Measurements from ENCODE around the gene ZEB2. TPM values are rescaled to one million over a fixed set of nuclear protein-coding genes. Genes with fewer than 3 reads are reported as not detected.

The ZEB2 gene
- total and polyA plus RNA-seq, 2 donors from 2014 or later = 8.3 to 136 TPM

DNA sequence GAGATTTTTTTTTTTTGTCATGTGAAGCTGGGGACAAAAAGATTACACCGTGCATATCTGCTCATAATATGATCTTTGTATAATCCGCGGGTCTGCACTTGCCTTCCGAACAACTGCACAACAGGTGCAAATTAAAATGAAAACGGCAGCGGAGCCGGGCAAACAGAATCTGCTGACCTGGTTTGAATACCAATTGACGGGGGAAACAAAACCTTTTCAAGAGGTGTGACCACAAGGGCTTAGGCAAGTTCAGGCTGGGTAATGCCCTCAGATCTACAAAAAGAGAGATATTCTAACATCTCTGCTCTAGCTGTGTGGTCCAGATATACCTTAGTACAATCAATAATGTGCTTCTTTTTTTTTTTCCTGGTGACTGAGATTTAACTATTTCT, 88.5 kb downstream of the ZEB2 start:
- TF ChIP-seq, protein P1, sequence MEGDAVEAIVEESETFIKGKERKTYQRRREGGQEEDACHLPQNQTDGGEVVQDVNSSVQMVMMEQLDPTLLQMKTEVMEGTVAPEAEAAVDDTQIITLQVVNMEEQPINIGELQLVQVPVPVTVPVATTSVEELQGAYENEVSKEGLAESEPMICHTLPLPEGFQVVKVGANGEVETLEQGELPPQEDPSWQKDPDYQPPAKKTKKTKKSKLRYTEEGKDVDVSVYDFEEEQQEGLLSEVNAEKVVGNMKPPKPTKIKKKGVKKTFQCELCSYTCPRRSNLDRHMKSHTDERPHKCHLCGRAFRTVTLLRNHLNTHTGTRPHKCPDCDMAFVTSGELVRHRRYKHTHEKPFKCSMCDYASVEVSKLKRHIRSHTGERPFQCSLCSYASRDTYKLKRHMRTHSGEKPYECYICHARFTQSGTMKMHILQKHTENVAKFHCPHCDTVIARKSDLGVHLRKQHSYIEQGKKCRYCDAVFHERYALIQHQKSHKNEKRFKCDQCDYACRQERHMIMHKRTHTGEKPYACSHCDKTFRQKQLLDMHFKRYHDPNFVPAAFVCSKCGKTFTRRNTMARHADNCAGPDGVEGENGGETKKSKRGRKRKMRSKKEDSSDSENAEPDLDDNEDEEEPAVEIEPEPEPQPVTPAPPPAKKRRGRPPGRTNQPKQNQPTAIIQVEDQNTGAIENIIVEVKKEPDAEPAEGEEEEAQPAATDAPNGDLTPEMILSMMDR (IDR thresholded peaks at IDR 0.05; ENCODE audit: borderline replicate concordance, extremely low read depth, insufficient read depth) = no peak
- Histone ChIP-seq H3K4me3 (ENCODE audit: low read length in 3 of 3) (peak overlapping the region in 1 of 3 donors; percentile 24), H3K9me3 (ENCODE audit: control insufficient read depth in 2 of 3, insufficient read depth in 1 of 3, low read length in 3 of 3) (no peaks in the 10 kb centered on the region), H3K36me3 (ENCODE audit: control insufficient read depth in 2 of 3, insufficient read depth in 3 of 3, low read length in 3 of 3) (no peaks in the 10 kb centered on the region), H3K4me1 (ENCODE audit: control insufficient read depth in 2 of 3, insufficient read depth in 2 of 3, low read depth in 1 of 3, low read length in 3 of 3) (peaks cover 0 to 9% (median 2%) of the 10 kb centered on the region in 3 donors), H3K9ac (ENCODE audit: low read length in 3 of 3) (no peak overlapping the region), H3K27me3 (ENCODE audit: control insufficient read depth, insufficient read depth, low read length) (no peaks in the 10 kb centered on the region), H3K27ac (ENCODE audit: low read depth in 2 of 2, low read length in 2 of 2) (no peak overlapping the region)
- DNase-seq (peak in 1 of 5 donors; percentile 38), FAIRE-seq (no peak)
- intact Hi-C loops (cut with DNase I) = no loop called here

DNA sequence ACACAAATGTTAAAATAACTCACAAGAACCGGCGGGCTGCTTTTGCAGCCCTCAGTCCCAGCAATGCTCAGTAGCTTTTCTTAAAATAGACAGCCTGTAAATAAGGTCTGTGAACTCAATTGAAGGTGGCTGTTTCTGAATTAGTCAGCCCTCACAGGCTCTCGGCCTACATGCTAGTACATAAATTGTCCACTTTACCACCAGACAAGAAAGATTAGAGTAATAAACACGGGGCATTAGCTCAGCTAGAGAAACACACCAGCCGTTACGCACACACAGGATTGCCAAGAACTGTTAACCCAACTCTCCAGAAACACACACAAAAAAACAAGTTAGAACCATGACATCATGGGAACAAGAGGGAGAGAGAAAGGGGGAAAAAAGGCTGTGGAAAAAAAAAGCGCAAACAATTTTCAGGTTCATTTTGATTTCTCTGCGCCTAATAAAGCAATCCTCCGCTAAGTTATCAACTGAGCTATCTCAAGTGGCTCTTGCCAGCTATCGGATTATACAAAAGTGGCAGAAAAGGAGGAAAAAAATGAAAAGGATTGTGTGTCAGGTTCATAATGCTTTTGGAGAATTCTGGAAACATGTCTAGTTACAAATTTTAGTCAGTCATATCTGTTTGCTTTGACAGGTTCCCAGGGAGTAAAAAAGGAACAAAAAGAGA, 89.1 kb downstream of the ZEB2 start:
- H3K4me3 ChIP-seq (ENCODE audit: low read length in 3 of 3) = peak overlapping the region in 1 of 3 donors; percentile 24
- DNase-seq (peak in 4 of 5 donors; percentile 64 to 93 (median 78)), FAIRE-seq (no peak)
- no peaks in the 10 kb centered on the region for H3K9me3 ChIP-seq (ENCODE audit: control insufficient read depth in 2 of 3, insufficient read depth in 1 of 3, low read length in 3 of 3)
- H3K27ac ChIP-seq (ENCODE audit: low read depth in 2 of 2, low read length in 2 of 2) = peak overlapping the region in 1 of 2 donors; percentile 5
- H3K36me3 ChIP-seq (ENCODE audit: control insufficient read depth in 2 of 3, insufficient read depth in 3 of 3, low read length in 3 of 3) = no peaks in the 10 kb centered on the region
- no peaks in the 10 kb centered on the region for H3K27me3 ChIP-seq (ENCODE audit: control insufficient read depth, insufficient read depth, low read length)
- peaks cover 0 to 12% (median 2%) of the 10 kb centered on the region in 3 donors for H3K4me1 ChIP-seq (ENCODE audit: control insufficient read depth in 2 of 3, insufficient read depth in 2 of 3, low read depth in 1 of 3, low read length in 3 of 3)
- intact Hi-C loops (cut with DNase I) = no loop called here
- TF ChIP-seq, protein P1 (IDR thresholded peaks at IDR 0.05; ENCODE audit: borderline replicate concordance, extremely low read depth, insufficient read depth) = no peak
- no peak overlapping the region for H3K9ac ChIP-seq (ENCODE audit: low read length in 3 of 3)

DNA sequence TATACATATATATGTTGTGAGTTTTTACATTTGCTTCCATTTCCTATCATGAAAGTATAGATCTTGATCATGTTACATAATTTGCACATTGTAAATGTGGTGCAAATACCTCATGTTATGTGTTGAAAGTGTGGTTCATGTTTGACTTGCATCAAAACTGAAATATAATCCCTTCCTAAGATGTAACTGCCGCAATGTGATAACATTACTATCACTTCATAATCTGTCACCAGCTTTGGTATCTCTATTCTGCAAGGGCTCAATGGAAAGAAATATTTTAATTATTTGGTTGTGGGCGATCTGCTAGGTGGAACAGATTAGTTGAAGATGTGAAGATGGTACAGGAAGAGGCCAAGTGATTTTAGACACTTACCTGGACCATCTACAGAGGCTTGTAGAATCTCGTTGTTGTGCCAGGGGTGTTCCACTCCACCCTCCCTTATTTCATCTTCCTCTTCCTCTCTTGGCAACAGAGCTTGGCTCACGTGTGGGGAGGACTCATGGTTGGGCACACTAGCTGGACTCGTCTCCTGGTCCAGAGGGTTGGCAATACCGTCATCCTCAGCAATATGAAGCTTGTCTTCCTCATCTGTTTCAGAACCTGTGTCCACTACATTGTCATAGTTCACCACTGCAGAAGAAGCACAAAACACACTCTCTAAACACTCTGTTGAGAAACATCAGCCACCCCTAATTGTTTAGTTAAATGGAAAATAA, 90.4 kb downstream of the ZEB2 start:
- FAIRE-seq (no peak), DNase-seq (no peak)
- H3K27ac ChIP-seq (ENCODE audit: low read depth in 2 of 2, low read length in 2 of 2) = no peak overlapping the region
- no peaks in the 10 kb centered on the region for H3K36me3 ChIP-seq (ENCODE audit: control insufficient read depth in 2 of 3, insufficient read depth in 3 of 3, low read length in 3 of 3)
- H3K4me3 ChIP-seq (ENCODE audit: low read length in 3 of 3) = no peak overlapping the region
- no peaks in the 10 kb centered on the region for H3K27me3 ChIP-seq (ENCODE audit: control insufficient read depth, insufficient read depth, low read length)
- H3K9me3 ChIP-seq (ENCODE audit: control insufficient read depth in 2 of 3, insufficient read depth in 1 of 3, low read length in 3 of 3) = no peaks in the 10 kb centered on the region
- TF ChIP-seq, protein P1 (IDR thresholded peaks at IDR 0.05; ENCODE audit: borderline replicate concordance, extremely low read depth, insufficient read depth) = no peak
- peaks cover 0 to 12% (median 2%) of the 10 kb centered on the region in 3 donors for H3K4me1 ChIP-seq (ENCODE audit: control insufficient read depth in 2 of 3, insufficient read depth in 2 of 3, low read depth in 1 of 3, low read length in 3 of 3)
- intact Hi-C loops (cut with DNase I) = no loop called here
- H3K9ac ChIP-seq (ENCODE audit: low read length in 3 of 3) = no peak overlapping the region

Measured in kidney (tissue), 14 donors.